ENCODE data around the gene GRK3.

DNA sequence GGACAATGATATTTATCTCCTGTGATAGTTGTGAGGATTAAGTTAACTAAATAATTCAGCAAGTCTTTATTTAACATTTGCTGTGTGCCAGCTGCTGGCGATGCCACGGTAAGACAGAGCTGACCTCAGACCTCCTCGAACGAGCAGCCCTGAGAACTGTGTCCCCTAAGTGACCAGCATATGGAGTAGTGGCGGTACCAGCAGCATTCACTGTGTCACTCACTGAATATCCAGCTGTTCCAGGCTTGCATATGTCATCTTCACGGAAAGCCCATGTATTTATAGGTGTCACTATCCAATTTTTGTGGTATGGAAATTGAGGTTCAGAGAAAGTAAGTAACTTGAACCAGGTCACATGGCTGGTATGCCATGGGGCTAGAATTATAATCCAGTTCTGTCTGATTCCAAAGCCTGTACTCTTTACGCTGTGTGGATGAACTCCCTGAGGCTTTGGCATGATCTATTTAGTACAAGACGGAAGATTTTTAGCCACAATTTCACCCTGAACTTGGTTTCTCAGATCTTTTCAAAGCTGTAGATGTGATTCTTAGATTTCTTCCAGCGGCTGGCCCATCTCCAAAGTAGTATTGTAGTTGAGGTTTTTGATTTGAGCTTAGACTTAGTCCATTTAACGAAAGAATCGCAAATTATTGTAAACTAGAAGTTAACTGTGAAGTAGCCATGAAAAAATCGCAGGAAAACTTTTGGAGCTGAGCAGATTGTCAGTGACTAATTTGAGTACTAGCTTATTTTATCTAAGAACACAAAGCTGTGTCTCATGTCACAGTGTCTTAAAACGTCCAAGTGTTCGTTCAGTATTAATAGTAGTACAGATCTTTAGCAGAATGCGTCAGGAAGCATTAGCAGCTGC lies 128.2 kb downstream of the GRK3 start:
- TF ChIP-seq L3MBTL2 (conservative IDR thresholded peaks at IDR 0.05) (no peak), ARNT (IDR thresholded peaks at IDR 0.05) (no peak), LEF1 (IDR thresholded peaks at IDR 0.05; ENCODE audit: borderline replicate concordance) (no peak), FOXK2 (IDR thresholded peaks at IDR 0.05) (no peak)
